Tibial artery (tissue), 4 donors: ENCODE measurements around the gene CSN2.

ENCODE experiments used
- DNase-seq, 2 donors: peaks; one replicate each; pipeline ENCODE4 v3.0.0-alpha.2; 2019
- H3K27ac ChIP-seq, 2 donors: fragments of 200-600 bp; sonication (generic) in 1 of 2; 1 replicate in 1 of 2; 2 replicates in 1 of 2; pipeline ENCODE4 v1.5.1; 2018 to 2019; ENCODE audit warnings: mild to moderate bottlenecking in 1 of 2
- H3K27me3 ChIP-seq, 2 donors: fragments of 200-600 bp; sonication (generic) in 1 of 2; one replicate each; pipeline versions ENCODE4 v1.5.1 to v1.6.0; 2016 to 2019
- H3K36me3 ChIP-seq, 3 donors: fragments of 200-600 bp; sonication (generic) in 2 of 3; one replicate each; pipeline ENCODE4 v1.5.1; 2016 to 2019; ENCODE audit warnings: mild to moderate bottlenecking in 2 of 3
- H3K4me1 ChIP-seq, 4 donors: fragments of 200-600 bp; sonication (generic) in 2 of 4; 1 replicate in 3 of 4; 2 replicates in 1 of 4; pipeline ENCODE4 v1.5.1; 2016 to 2019
- H3K4me3 ChIP-seq, 2 donors: fragments of 200-600 bp; sonication (generic) in 1 of 2; 1 replicate in 1 of 2; 2 replicates in 1 of 2; pipeline ENCODE4 v1.5.1; 2018 to 2019; ENCODE audit warnings: mild to moderate bottlenecking in 2 of 2
- H3K9me3 ChIP-seq, 3 donors: fragments of 200-600 bp; sonication (generic) in 1 of 3; one replicate each; pipeline ENCODE4 v1.5.1; 2016 to 2019
- CTCF ChIP-seq, 2 experiments: fragments of 200-600 bp in 1 of 2; fragments of 450-650 bp in 1 of 2; IDR thresholded peaks; one replicate each; pipeline ENCODE4 v1.5.1; 2017 to 2019; ENCODE audit warnings: antibody characterized with exemption in 2 of 2, mild to moderate bottlenecking in 1 of 2, moderate library complexity in 1 of 2
- intact Hi-C: fragments of 100-400 bp; cut with DNase I; formaldehyde crosslinking; loops from one replicate; pipeline ENCODE4 v1.15.0; 2023; ENCODE audit warnings: low total_unique reads

CSN2 gene

GRCh38 chr4:69965628-69966027 lies at the start of gene CSN2:
Gene CSN2, minus strand, starts transcription at chr4:69965728. Its CDS starts 4,733 bp downstream, at chr4:69960995.
- H3K27ac ChIP-seq: no peak within 1 kb of the TSS
- no peak for TF ChIP-seq CTCF (IDR thresholded peaks at IDR 0.05)
- intact Hi-C loops: no loop called here
- no peaks in the 10 kb centered on the region for H3K27me3 ChIP-seq
- no peaks in the 10 kb centered on the region for H3K9me3 ChIP-seq
- no peak within 1 kb of the TSS for H3K4me3 ChIP-seq
- no peaks in the 10 kb centered on the region for H3K36me3 ChIP-seq
- no peak for DNase-seq
- no peaks in the 10 kb centered on the region for H3K4me1 ChIP-seq

- no peak for DNase-seq
- Histone ChIP-seq H3K4me1 (no peaks in the 10 kb centered on the region), H3K36me3 (no peaks in the 10 kb centered on the region), H3K9me3 (no peaks in the 10 kb centered on the region), H3K27ac (no peak overlapping the region), H3K27me3 (no peaks in the 10 kb centered on the region), H3K4me3 (no peak overlapping the region)
- intact Hi-C loops: no loop called here
- TF ChIP-seq CTCF (IDR thresholded peaks at IDR 0.05): no peak
Observed at GRCh38 chr4:70008771-70009170, 43.2 kb upstream of the CSN2 start.

GRCh38 chr4:70002507-70002906 lies 37.0 kb upstream of the CSN2 start:
- no peaks in the 10 kb centered on the region for H3K36me3 ChIP-seq
- H3K4me3 ChIP-seq: no peak overlapping the region
- no peaks in the 10 kb centered on the region for H3K9me3 ChIP-seq
- DNase-seq: no peak
- H3K27me3 ChIP-seq: no peaks in the 10 kb centered on the region
- intact Hi-C loops: no loop called here
- H3K4me1 ChIP-seq: no peaks in the 10 kb centered on the region
- no peak for TF ChIP-seq CTCF (IDR thresholded peaks at IDR 0.05)
- H3K27ac ChIP-seq: no peak overlapping the region

- intact Hi-C loops: no loop called here
- no peak for TF ChIP-seq CTCF (IDR thresholded peaks at IDR 0.05)
Observed at GRCh38 chr4:70000711-70001110, 35.2 kb upstream of the CSN2 start.

GRCh38 chr4:69999420-69999819 lies 33.9 kb upstream of the CSN2 start:
- no peak overlapping the region for H3K4me3 ChIP-seq
- no peak for TF ChIP-seq CTCF (IDR thresholded peaks at IDR 0.05)
- no peaks in the 10 kb centered on the region for H3K9me3 ChIP-seq
- intact Hi-C loops: no loop called here
- no peaks in the 10 kb centered on the region for H3K27me3 ChIP-seq
- no peak overlapping the region for H3K27ac ChIP-seq
- no peaks in the 10 kb centered on the region for H3K36me3 ChIP-seq
- DNase-seq: no peak
- H3K4me1 ChIP-seq: no peaks in the 10 kb centered on the region

More at GRCh38 chr4:70000711-70001110, 35.2 kb upstream of the CSN2 start:
- Histone ChIP-seq H3K4me3 (no peak overlapping the region), H3K27ac (no peak overlapping the region), H3K27me3 (no peaks in the 10 kb centered on the region), H3K36me3 (no peaks in the 10 kb centered on the region), H3K9me3 (no peaks in the 10 kb centered on the region), H3K4me1 (no peaks in the 10 kb centered on the region)
- DNase-seq: no peak

- no peak within 1 kb of the TSS for H3K27ac ChIP-seq
- H3K27me3 ChIP-seq: no peaks in the 10 kb centered on the region
- no peaks in the 10 kb centered on the region for H3K9me3 ChIP-seq
- intact Hi-C loops: no loop called here
- H3K4me1 ChIP-seq: no peaks in the 10 kb centered on the region
- no peak within 1 kb of the TSS for H3K4me3 ChIP-seq
- no peaks in the 10 kb centered on the region for H3K36me3 ChIP-seq
- no peak for TF ChIP-seq CTCF (IDR thresholded peaks at IDR 0.05)
- DNase-seq: no peak
Observed at GRCh38 chr4:69995526-69996016, 30.0 kb upstream of the CSN2 start, which contains the start of gene STATH. Gene STATH, plus strand, starts transcription at chr4:69995966. Its CDS starts 2,472 bp downstream, at chr4:69998438.
